HG02759 (cell line): ENCODE results near the gene GOLGA8M.
"Not testable (repeated sequence)": the region's sequence is repeated elsewhere in the genome, so short reads cannot be mapped to it uniquely, and the experiment has no call there.

Experiments used
- ATAC-seq: cut with Tn5 transposase; IDR thresholded peaks from one replicate; pipeline ENCODE4 v1.9.1; 2021; ENCODE audit warnings: mild to moderate bottlenecking, moderate library complexity; ENCODE audit not compliant: unreplicated experiment

Gene GOLGA8M

DNA sequence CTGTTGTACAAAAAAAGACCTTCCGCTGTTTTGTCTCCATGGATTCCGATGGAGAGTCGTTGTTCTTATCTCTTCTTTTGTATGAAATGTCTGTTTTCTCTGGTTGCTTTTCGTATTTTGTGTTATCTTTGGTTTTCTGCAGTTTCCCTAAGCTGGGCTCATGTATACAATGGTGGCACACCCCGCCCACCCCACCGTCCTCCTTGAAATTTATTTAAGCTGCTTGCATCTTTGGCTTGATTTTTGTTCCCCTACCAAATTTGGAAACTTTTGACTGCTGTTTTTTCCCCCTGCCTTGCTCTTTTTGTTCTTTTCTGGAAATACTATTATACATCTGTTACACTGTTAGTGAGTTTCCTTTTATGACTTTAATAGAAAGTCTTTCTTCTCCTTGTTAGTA, 47.6 kb downstream of the GOLGA8M start:
- ATAC-seq: not testable (repeated sequence)

DNA sequence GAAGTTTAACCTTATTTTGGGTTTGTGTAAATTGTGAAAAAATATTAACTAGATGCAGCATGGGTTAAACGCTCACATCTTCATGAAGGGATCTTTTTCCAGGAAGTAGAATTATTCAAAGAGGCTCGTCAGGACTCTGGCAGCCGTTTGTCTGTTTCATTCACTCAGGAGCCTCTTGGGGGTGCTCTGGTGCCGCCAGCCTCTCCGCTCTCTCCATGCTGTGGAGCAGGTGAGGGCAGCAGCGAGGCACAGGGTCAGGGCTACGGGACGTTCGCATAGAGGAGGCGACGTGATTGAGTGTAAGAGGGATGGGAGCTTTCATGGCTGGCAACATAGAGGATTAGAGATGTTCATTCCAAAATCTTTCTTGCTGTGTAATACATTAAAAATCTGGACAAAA, 48.5 kb downstream of the GOLGA8M start:
- ATAC-seq: not testable (repeated sequence)

DNA sequence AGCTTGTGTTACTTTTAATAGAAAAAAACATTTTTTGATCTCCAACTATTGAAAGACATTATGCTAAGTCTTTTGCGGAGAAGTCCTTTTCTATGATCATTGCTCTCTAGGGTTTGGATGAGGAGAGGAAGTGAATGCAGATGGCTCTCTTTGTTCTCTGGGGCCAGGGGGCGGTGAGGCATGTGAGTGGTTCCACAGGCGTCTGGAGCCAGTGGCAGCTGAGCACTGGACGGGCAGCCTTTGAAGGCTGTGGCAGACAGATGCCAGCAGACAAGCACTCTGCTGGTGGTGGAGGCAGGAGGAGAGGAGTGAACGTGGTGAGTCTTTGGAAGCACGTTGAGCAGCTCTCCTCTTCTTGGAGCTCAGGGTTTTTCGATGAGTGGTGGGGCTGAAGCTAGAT, 51.5 kb downstream of the GOLGA8M start:
- ATAC-seq: not testable (repeated sequence)

DNA sequence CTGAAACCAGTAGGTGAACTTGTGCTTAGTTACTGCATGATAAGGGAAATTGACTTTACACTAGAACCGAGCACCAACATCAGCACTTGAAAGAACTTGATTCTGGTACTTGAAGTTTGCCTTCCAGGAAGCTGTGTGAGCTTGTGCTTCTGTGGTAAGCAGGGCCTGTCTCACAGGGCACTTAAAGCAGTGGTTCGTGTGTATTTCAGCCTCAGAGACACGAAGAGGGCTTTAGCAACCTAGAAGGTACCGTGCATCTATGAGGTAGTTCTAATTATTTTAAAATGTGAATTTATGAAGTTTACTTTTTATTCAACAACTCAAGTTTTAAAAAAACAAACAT, 56.2 kb downstream of the GOLGA8M start:
- ATAC-seq: not testable (repeated sequence)

DNA sequence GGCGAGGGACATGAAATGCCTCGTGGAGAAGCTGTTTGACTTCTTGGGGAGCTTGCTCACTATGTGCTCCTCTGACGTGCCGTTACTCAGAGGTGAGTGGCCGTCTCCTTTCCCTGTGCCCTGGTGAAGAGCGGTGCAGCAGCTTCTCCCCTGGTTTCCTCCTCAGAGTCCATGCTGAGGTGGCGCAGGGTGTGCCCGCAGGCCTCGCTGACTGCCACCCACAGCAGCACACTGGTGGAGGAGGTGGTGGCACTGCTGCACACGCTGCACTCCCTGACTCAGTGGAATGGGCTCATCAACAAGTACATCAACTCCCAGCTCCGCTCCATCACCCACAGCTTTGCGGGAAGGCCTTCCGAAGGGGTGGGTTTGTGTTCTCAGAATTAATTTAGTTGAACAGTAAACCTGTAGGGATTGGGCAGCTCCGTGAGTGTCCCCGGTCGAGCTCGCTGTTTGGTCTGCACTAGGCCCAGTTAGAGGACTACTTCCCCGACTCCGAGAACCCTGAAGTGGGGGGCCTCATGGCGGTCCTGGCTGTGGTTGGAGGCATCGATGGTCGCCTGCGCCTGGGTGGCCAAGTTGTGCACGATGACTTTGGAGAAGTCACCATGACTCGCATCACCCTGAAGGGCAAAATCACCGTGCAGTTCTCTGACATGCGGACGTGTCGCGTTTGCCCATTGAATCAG, 56.7 kb downstream of the GOLGA8M start:
- ATAC-seq: not testable (repeated sequence)

DNA sequence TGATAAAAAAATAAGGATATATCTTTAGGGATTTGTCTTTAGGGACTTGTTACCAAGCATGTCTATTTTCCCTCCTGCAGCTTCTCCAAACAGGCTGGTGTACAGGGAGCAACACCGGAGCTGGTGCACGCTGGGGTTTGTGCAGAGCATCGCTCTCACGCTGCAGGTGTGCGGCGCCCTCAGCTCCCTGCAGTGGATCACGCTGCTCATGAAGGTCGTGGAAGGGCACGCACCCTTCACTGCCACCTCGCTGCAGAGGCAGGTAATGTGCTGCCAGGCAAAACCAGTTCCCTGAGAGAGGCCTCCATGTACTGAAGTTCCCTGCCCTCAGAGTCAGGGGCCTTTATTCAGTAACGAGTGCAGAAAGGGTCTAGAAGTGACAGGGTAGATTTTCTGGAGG, 58.0 kb downstream of the GOLGA8M start:
- not testable (repeated sequence) for ATAC-seq

DNA sequence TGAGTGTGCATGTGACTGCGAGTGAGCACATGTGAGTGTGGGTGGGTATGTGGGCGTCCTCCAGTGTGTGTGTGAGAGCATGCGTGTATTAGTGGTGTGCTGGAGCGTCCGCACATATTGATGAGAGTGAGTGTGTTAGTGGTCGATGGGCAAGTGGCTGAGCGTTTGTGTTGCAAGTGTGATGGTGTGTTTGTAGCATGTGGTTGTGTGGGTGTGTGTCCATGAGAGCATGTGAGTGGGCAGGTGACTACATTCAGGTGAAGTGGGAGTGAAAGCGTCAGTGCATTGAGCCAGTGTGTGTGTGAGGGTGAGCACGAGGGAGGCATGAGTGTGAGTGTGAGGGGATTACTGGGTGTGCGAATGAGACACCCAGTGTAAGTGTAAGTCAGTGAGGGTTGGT, 59.7 kb downstream of the GOLGA8M start:
- not testable (repeated sequence) for ATAC-seq
